ENCODE data around the gene DRD1.

GRCh38 chr5:175468892-175469291 lies 24.9 kb upstream of the DRD1 start:
- TF ChIP-seq CTCF (IDR thresholded peaks at IDR 0.05) (no peak), ZFX (IDR thresholded peaks at IDR 0.05; ENCODE audit: borderline replicate concordance) (no peak)
